GDM1 (cell line): ENCODE data around the gene TRIM6.
"Not testable (repeated sequence)": the region's sequence is repeated elsewhere in the genome, so short reads cannot be mapped to it uniquely, and the experiment has no call there.

Experiments
- DNase-seq: peaks from one replicate; lab custom pipeline; 2025; lab: John Stamatoyannopoulos, UW

The TRIM6 gene, protein sequence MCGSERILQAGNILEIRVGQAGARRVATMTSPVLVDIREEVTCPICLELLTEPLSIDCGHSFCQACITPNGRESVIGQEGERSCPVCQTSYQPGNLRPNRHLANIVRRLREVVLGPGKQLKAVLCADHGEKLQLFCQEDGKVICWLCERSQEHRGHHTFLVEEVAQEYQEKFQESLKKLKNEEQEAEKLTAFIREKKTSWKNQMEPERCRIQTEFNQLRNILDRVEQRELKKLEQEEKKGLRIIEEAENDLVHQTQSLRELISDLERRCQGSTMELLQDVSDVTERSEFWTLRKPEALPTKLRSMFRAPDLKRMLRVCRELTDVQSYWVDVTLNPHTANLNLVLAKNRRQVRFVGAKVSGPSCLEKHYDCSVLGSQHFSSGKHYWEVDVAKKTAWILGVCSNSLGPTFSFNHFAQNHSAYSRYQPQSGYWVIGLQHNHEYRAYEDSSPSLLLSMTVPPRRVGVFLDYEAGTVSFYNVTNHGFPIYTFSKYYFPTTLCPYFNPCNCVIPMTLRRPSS

DNA sequence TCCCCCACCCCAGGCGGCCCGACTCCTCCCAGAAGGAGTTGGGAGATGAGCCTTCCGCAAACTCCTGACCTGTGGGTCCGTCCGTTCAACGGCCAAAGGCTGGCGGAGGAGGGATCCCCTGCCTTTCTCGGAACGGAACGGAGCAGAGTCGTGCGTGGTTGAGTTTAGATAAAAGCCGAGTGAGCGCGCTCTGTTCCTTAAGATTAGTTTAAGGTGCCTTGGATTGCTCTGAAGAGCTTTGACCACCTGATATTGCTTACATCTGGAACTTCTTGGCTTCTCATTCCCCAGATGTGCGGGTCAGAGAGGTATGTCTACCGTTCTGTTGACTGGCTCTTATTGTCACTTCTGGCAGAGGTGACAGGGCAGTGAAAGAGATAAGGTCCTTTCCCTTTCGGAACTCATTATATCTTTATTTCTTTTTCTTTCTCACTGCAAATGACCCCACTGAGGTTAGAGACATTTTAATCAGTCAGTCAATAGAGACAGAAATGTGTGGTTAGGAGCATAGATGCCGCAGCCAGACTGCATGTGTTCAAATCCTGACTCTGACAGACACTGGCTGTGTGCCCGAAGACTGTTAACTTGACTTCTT is at the start of gene TRIM6:
TRIM6 (plus strand) TSS at position 31 of the 595 bp plus-strand sequence; CDS start at position 292, 261 bp downstream.
- no peak for DNase-seq

- no peak for DNase-seq
Observed at GRCh38 chr11:5547982-5548381, 48.5 kb upstream of the TRIM6 start.

DNA sequence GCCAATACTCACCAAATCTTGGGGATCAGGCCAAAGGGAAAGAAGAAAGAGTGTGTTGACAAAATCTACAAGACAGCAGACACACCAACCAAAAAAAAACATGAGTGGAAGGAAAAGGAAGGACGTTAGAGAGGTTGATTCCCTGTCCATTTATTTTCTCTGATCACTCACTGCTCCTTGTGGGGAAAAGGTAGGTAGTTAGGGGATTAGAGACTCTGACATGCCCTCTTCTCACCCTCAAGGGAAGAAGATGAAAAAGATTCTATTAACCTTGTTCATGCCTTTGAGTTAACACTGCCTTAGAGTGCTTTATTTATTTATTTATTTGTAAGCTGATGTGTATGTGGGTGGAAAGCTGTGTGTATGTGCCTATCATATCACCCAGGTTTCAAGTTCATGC is 48.0 kb upstream of the TRIM6 start, which contains the start of gene OR52H1:
OR52H1 (minus strand) TSS at position 101 of the 400 bp plus-strand sequence. CDS start 3,035 bp downstream, outside the sequence.
- DNase-seq, result no peak

GRCh38 chr11:5550440-5551095 is 45.9 kb upstream of the TRIM6 start:
- DNase-seq, result no peak

DNA sequence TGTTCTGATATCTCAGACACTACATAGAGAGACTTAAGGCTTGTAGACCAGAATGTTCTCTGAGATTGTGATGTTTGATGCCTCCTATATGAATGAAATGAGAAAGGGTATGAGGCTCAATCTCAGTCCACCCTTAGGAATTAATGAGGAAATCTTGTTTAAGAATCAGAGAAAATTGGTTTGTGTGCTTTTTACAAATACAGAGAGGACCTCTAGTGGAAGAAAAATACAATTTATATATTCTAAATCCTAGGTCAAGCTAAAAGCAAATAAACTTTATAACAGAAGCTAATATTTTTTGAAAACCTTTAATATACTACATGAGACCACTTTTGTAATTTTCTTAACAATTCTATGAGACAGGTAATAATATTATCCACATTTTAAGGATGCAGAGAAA is 43.1 kb upstream of the TRIM6 start:
- no peak for DNase-seq

- DNase-seq, result no peak
Observed at GRCh38 chr11:5556596-5557188, 39.7 kb upstream of the TRIM6 start.

GRCh38 chr11:5557751-5558150 is 38.7 kb upstream of the TRIM6 start:
- no peak for DNase-seq

GRCh38 chr11:5564259-5565019 is 32.0 kb upstream of the TRIM6 start:
- DNase-seq, result no peak

DNA sequence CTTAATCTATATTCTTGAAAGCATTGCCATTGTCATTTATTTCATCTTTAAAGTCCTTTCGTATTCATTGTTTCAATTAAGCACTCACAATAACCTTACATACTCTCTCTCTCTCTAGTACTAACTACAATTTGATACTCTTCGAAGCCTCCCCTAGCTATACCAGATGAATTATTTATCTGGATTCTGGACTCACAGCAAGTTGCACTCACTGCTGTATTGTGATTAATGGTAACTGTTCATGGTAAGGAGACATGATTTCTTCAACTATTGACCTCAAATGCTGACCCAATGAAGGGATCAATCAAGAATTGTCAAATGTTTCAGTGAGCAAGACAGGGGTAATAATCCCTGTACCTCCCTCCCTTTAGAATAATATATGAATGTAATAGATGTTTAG is 21.8 kb upstream of the TRIM6 start:
- no peak for DNase-seq

GRCh38 chr11:5575152-5575551 is 21.3 kb upstream of the TRIM6 start:
- DNase-seq, result no peak

- no peak for DNase-seq
Observed at GRCh38 chr11:5577101-5577500, 19.3 kb upstream of the TRIM6 start.

DNA sequence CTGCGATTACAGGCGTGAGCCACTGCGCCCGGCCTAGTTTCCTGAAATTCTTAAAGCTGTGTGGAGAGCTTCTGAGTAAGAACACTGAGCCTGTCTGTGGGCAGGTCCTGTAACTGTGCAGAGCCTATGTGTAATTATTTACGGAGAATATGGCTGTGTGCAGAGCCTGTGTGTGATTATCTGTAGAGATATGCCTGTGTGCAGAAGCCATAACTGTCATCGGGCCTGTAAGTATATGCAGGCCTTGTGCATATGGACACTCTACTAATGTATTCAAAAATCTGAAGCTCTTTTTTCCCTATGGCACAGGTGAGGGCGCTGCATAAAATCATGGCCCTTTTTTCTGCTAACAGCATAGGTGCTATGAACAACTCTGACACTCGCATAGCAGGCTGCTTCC is 15.9 kb upstream of the TRIM6 start, which contains the start of gene OR52B6:
OR52B6 (plus strand) TSS at position 301 of the 400 bp plus-strand sequence; CDS start at position 301, 0 bp downstream.
- DNase-seq, result no peak

DNA sequence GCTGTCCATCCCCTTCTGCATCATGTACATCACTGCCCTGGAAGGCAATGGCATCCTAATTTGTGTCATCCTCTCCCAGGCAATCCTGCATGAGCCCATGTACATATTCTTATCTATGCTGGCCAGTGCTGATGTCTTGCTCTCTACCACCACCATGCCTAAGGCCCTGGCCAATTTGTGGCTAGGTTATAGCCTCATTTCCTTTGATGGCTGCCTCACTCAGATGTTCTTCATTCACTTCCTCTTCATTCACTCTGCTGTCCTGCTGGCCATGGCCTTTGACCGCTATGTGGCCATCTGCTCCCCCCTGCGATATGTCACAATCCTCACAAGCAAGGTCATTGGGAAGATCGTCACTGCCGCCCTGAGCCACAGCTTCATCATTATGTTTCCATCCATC is 15.4 kb upstream of the TRIM6 start:
- DNase-seq, result no peak

- not testable (repeated sequence) for DNase-seq
Observed at GRCh38 chr11:5584458-5584857, 12.0 kb upstream of the TRIM6 start.

DNA sequence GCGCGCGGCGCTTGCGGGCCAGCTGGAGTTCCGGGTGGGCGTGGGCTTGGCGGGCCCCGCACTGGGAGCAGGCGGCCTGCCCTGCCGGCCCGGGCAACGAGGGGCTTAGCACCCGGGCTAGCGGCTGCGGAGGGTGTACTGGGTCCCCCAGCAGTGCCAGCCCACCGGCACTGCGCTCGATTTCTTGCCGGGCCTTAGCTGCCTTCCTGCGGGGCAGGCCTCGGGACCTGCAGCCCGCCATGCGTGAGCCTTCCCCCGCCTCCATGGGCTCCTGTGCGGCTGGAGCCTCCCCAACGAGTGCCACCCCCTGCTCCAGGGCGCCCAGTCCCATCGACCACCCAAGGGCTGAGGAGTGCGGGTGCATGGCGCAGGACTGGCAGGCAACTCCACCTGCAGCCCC is 6.5 kb upstream of the TRIM6 start:
- DNase-seq, result not testable (repeated sequence)

GRCh38 chr11:5591613-5592012 is 4.8 kb upstream of the TRIM6 start:
- no peak for DNase-seq

DNA sequence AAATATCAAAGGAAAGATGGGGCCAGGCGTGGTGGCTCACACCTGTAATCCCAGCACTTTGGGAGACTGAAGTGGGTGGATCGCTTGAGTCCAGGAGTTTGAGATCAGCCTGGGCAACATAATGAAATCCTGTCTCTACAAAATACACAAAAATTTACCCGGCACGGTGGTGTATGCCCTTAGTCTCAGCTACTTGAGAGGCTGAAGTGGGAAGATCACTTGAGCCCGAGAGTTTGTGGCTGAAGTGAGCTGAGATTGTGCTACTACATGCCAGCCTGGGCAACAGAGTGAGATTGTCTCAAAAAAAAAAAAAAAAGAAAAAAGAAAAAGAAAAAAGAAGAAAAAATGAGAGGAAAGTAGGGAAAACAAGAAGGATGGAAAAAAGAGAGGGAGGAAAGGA is 3.8 kb upstream of the TRIM6 start:
- DNase-seq, result no peak

- DNase-seq, result no peak
Observed at GRCh38 chr11:5593146-5593545, 3.3 kb upstream of the TRIM6 start.

DNA sequence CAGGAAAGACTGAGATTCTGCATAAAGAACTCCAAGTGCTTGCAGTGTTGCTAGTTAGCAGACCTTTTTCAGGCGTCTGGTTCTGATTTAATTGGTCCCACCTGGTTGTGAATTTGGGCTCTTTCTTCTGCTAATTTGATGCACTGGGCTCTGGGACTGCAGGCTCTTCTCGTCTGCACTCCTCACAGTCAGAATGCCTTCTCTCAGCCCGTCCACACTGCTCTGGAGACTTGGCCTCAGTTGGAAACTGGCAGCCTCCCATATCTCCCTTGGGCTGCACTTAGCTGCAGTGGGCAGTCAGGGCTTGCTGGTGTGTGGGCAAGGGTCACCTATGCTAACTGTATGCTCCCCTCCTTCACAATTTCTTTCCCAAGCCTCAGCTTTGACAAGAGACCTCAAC is 1.5 kb downstream of the TRIM6 start:
- DNase-seq, result no peak

GRCh38 chr11:5600374-5600851 is 4.0 kb downstream of the TRIM6 start:
- peak; percentile 39 for DNase-seq

- DNase-seq, result not testable (repeated sequence)
Observed at GRCh38 chr11:5602791-5603190, 6.4 kb downstream of the TRIM6 start.
